Activated T-helper 1 cell treated with anti-CD3 and anti-CD28 coated beads, Interleukin-2, amount 50 U/mL, for 16 hours (primary cell): ENCODE measurements around the gene CCNY.

Source experiments
- DNase-seq, 2 donors: peaks; one replicate each; pipeline ENCODE4 v3.0.0-alpha.2; 2020; ENCODE audit warnings: low read depth in 1 of 2, low spot score in 1 of 2

Gene CCNY

GRCh38 chr10:35379226-35380137 is 43.2 kb downstream of the CCNY start:
- no peak for DNase-seq

- no peak for DNase-seq
Measured at GRCh38 chr10:35382096-35382495, 45.8 kb downstream of the CCNY start.

- no peak for DNase-seq
Measured at GRCh38 chr10:35384265-35384868, 48.1 kb downstream of the CCNY start.

- DNase-seq, result no peak
Measured at GRCh38 chr10:35386594-35387174, 50.4 kb downstream of the CCNY start.

- no peak for DNase-seq
Measured at GRCh38 chr10:35387768-35388167, 51.5 kb downstream of the CCNY start.

- DNase-seq, result no peak
Measured at GRCh38 chr10:35388197-35388596, 51.9 kb downstream of the CCNY start.

- DNase-seq, result no peak
Measured at GRCh38 chr10:35388682-35389081, 52.4 kb downstream of the CCNY start.

- no peak for DNase-seq
Measured at GRCh38 chr10:35390161-35390840, 54.0 kb downstream of the CCNY start.

- no peak for DNase-seq
Measured at GRCh38 chr10:35390843-35391152, 54.5 kb downstream of the CCNY start.

GRCh38 chr10:35391153-35391953 is 55.0 kb downstream of the CCNY start:
- DNase-seq, result no peak

- DNase-seq, result no peak
Measured at GRCh38 chr10:35391954-35392262, 55.6 kb downstream of the CCNY start.

GRCh38 chr10:35392482-35393228 is 56.3 kb downstream of the CCNY start:
- no peak for DNase-seq

GRCh38 chr10:35394411-35394851 is 58.1 kb downstream of the CCNY start:
- no peak for DNase-seq

- DNase-seq, result no peak
Measured at GRCh38 chr10:35394934-35395333, 58.6 kb downstream of the CCNY start.

GRCh38 chr10:35396560-35397434 is 60.5 kb downstream of the CCNY start:
- no peak for DNase-seq

- DNase-seq, result no peak
Measured at GRCh38 chr10:35397953-35398352, 61.6 kb downstream of the CCNY start.

- DNase-seq, result no peak
Measured at GRCh38 chr10:35398355-35398754, 62.0 kb downstream of the CCNY start.

- DNase-seq, result no peak
Measured at GRCh38 chr10:35398908-35399307, 62.6 kb downstream of the CCNY start.

- DNase-seq, result no peak
Measured at GRCh38 chr10:35399414-35400009, 63.2 kb downstream of the CCNY start.
